Measurements from ENCODE around the gene ADAM23.

Gene ADAM23

GRCh38 chr2:206502729-206503128 lies 59.4 kb downstream of the ADAM23 start:
- DNase-seq = no peak

- DNase-seq = no peak
These were observed 68.0 kb downstream of the ADAM23 start for GRCh38 chr2:206511283-206511682.

GRCh38 chr2:206512999-206513398 lies 69.7 kb downstream of the ADAM23 start:
- no peak for DNase-seq

GRCh38 chr2:206515580-206515979 lies 72.2 kb downstream of the ADAM23 start:
- no peak for DNase-seq

- DNase-seq = no peak
These were observed 75.7 kb downstream of the ADAM23 start for GRCh38 chr2:206518997-206519396.

- DNase-seq = no peak
These were observed 77.1 kb downstream of the ADAM23 start for GRCh38 chr2:206520450-206520849.

- DNase-seq = no peak
These were observed 77.8 kb downstream of the ADAM23 start for GRCh38 chr2:206521115-206521514.

- DNase-seq = no peak
These were observed 78.3 kb downstream of the ADAM23 start for GRCh38 chr2:206521612-206522011.

GRCh38 chr2:206526416-206526815 lies 83.1 kb downstream of the ADAM23 start:
- DNase-seq = no peak

- no peak for DNase-seq
These were observed 83.8 kb downstream of the ADAM23 start for GRCh38 chr2:206527153-206527552.

GRCh38 chr2:206530727-206531126 lies 87.4 kb downstream of the ADAM23 start:
- no peak for DNase-seq

GRCh38 chr2:206531996-206532543 lies 88.7 kb downstream of the ADAM23 start:
- peak in 1 of 51 donors; percentile 7 for DNase-seq

- no peak for DNase-seq
These were observed 90.6 kb downstream of the ADAM23 start for GRCh38 chr2:206533977-206534376.

GRCh38 chr2:206535260-206535986 lies 92.1 kb downstream of the ADAM23 start:
- DNase-seq = no peak

GRCh38 chr2:206540757-206541156 lies 97.4 kb downstream of the ADAM23 start:
- DNase-seq = no peak

- no peak for DNase-seq
These were observed 99.7 kb downstream of the ADAM23 start for GRCh38 chr2:206543073-206543472.

GRCh38 chr2:206548383-206548782 lies 105.1 kb downstream of the ADAM23 start:
- no peak for DNase-seq

GRCh38 chr2:206555721-206556120 lies 112.4 kb downstream of the ADAM23 start:
- DNase-seq = no peak

GRCh38 chr2:206556357-206556949 lies 113.1 kb downstream of the ADAM23 start:
- peak in 1 of 51 donors; percentile 27 for DNase-seq

GRCh38 chr2:206557321-206557720 lies 114.0 kb downstream of the ADAM23 start:
- no peak for DNase-seq

GRCh38 chr2:206558492-206558891 lies 115.2 kb downstream of the ADAM23 start:
- no peak for DNase-seq

- no peak for DNase-seq
These were observed 118.6 kb downstream of the ADAM23 start for GRCh38 chr2:206561962-206562361.

GRCh38 chr2:206562375-206562774 lies 119.0 kb downstream of the ADAM23 start:
- DNase-seq = no peak
